ENCODE results near the gene PPP1R13L.

Gene PPP1R13L

DNA sequence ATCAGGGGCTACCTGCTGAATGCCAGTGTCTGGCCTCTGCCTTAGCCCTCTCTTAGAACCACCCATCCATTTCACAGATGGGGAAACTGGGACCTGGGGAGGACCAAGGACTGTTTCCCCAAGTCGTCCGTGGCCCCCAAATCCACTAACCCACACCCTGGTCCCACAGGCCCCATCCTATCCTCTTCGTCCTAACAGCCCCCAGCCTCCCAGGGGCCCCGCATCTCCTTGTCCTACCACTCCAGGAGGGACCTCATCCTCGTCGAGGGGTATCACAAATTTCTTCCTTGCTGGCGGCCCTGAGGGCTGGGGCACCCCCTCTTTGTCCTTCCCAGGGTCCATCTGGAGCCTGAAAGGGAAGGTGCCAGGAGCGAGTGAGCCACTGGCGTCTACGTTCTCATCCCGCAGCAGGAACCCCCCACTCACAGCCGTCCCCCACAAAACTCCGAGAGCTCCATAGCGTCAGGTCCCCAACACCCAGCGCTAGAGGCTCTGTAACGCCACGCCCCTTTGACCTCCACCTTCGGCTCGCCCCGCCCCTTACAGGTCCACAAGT lies 18.2 kb upstream of the PPP1R13L start:
- no peaks in the 10 kb centered on the region for H3K9me2 ChIP-seq (replicated peaks; ENCODE audit: insufficient read depth, low read length)
- H3K4me3 ChIP-seq (ENCODE audit: low read length): peak overlapping the region; percentile 64
- H3K9ac ChIP-seq (ENCODE audit: low read length): peak overlapping the region; percentile 47; the same call in 1 of the 2 replicates
- no peaks in the 10 kb centered on the region for H3K36me3 ChIP-seq (replicated peaks; ENCODE audit: insufficient read depth, low read length)
- H3K4me2 ChIP-seq (ENCODE audit: low read depth, low read length): peak overlapping the region; percentile 72
- no peak for DNase-seq
- H2AFZ ChIP-seq (ENCODE audit: low read length): 0 out of 2 replicates have a peak overlapping the region, but pooled peaks have one; percentile 18
- no peaks in the 10 kb centered on the region for H3K27me3 ChIP-seq (replicated peaks; ENCODE audit: insufficient read depth, low read length)
- H3K27ac ChIP-seq (ENCODE audit: low read length): peak overlapping the region; percentile 93; the same call in 1 of the 2 replicates
- no peaks in the 10 kb centered on the region for H3K9me3 ChIP-seq (replicated peaks; ENCODE audit: insufficient read depth, low read length)
- TF ChIP-seq, protein P1, sequence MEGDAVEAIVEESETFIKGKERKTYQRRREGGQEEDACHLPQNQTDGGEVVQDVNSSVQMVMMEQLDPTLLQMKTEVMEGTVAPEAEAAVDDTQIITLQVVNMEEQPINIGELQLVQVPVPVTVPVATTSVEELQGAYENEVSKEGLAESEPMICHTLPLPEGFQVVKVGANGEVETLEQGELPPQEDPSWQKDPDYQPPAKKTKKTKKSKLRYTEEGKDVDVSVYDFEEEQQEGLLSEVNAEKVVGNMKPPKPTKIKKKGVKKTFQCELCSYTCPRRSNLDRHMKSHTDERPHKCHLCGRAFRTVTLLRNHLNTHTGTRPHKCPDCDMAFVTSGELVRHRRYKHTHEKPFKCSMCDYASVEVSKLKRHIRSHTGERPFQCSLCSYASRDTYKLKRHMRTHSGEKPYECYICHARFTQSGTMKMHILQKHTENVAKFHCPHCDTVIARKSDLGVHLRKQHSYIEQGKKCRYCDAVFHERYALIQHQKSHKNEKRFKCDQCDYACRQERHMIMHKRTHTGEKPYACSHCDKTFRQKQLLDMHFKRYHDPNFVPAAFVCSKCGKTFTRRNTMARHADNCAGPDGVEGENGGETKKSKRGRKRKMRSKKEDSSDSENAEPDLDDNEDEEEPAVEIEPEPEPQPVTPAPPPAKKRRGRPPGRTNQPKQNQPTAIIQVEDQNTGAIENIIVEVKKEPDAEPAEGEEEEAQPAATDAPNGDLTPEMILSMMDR (IDR thresholded peaks at IDR 0.05; ENCODE audit: low read length): no peak
- TF ChIP-seq EZH2phosphoT487 (IDR thresholded peaks at IDR 0.05; ENCODE audit: low read length) (no peak), EZH2 (optimal IDR thresholded peaks at IDR 0.05; ENCODE audit: low read depth, low read length) (no peak)
- peaks cover 16% of the 10 kb centered on the region for H3K79me2 ChIP-seq (ENCODE audit: low read length)
- H3F3A ChIP-seq (ENCODE audit: insufficient read depth, low read length): peaks cover 45% of the 10 kb centered on the region
- peaks cover 23% of the 10 kb centered on the region for H3K4me1 ChIP-seq (ENCODE audit: low read length)
- H4K20me1 ChIP-seq (ENCODE audit: insufficient read depth, low read length): no peaks in the 10 kb centered on the region

DNA sequence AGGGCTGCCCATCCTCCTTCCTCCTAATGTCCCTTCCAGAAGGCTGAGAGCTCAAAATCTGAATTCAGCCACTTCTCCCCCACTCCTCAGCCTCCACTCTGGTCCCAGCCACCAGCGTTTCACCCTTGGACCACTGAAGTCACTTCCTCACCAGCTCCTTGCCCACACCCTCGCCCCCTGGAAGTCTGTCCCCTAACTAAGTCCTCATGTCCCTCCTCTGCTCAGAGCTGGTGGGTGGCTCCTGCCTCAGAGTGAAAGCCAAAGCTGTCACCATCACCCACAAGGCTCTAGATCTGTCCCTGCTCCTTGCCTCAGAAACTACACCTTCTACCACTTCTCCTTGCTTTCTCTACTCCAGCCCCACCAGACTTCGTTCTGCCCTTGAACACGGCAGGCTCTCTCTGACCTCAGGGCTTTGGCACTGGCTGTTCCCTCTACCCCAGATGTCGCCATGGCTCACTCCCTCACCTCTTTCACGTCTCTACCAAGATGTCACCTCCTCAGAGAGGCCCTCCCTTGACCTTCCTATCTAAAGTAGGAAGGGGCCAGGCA lies 17.2 kb upstream of the PPP1R13L start:
- no peak overlapping the region for H3K27ac ChIP-seq (ENCODE audit: low read length)
- H3K4me1 ChIP-seq (ENCODE audit: low read length): peaks cover 22% of the 10 kb centered on the region

DNA sequence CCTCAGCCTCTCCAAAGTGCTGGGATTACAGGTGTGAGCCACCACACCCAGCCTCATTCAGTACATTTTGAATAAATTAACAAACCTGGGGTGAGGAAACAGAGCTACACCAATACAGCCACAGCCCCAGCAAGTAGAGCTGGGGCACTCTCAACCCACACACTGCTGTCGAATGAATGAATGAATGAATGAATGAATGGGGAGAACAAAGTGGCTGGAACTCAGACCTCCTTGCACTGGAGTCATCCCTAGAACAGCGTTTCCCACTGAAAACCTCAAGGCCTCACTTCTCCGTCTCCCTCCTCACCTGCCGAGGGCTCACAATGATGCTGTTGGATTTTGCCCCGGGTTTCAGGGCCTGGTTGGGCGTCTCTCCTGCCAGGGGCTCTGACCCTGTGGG lies 16.0 kb upstream of the PPP1R13L start:
- Histone ChIP-seq H3K4me1 (ENCODE audit: low read length) (peaks cover 16% of the 10 kb centered on the region), H4K20me1 (ENCODE audit: insufficient read depth, low read length) (no peaks in the 10 kb centered on the region), H3K9me2 (replicated peaks; ENCODE audit: insufficient read depth, low read length) (no peaks in the 10 kb centered on the region), H2AFZ (ENCODE audit: low read length) (no peak overlapping the region), H3K27ac (ENCODE audit: low read length) (no peak overlapping the region), H3K4me2 (ENCODE audit: low read depth, low read length) (no peak overlapping the region), H3F3A (ENCODE audit: insufficient read depth, low read length) (peaks cover 37% of the 10 kb centered on the region), H3K36me3 (replicated peaks; ENCODE audit: insufficient read depth, low read length) (no peaks in the 10 kb centered on the region), H3K4me3 (ENCODE audit: low read length) (no peak overlapping the region), H3K79me2 (ENCODE audit: low read length) (peaks cover 16% of the 10 kb centered on the region), H3K9ac (ENCODE audit: low read length) (no peak overlapping the region), H3K9me3 (replicated peaks; ENCODE audit: insufficient read depth, low read length) (no peaks in the 10 kb centered on the region), H3K27me3 (replicated peaks; ENCODE audit: insufficient read depth, low read length) (no peaks in the 10 kb centered on the region)
- TF ChIP-seq EZH2 (optimal IDR thresholded peaks at IDR 0.05; ENCODE audit: low read depth, low read length) (no peak), EZH2phosphoT487 (IDR thresholded peaks at IDR 0.05; ENCODE audit: low read length) (no peak)
- TF ChIP-seq, protein P1 (IDR thresholded peaks at IDR 0.05; ENCODE audit: low read length): no peak
- no peak for DNase-seq

More for the DNA sequence above, 17.2 kb upstream of the PPP1R13L start:
- no peaks in the 10 kb centered on the region for H4K20me1 ChIP-seq (ENCODE audit: insufficient read depth, low read length)
- no peak for DNase-seq
- H3K27me3 ChIP-seq (replicated peaks; ENCODE audit: insufficient read depth, low read length): no peaks in the 10 kb centered on the region
- TF ChIP-seq, protein P1 (IDR thresholded peaks at IDR 0.05; ENCODE audit: low read length): no peak
- TF ChIP-seq EZH2phosphoT487 (IDR thresholded peaks at IDR 0.05; ENCODE audit: low read length) (no peak), EZH2 (optimal IDR thresholded peaks at IDR 0.05; ENCODE audit: low read depth, low read length) (no peak)
- H3K79me2 ChIP-seq (ENCODE audit: low read length): peaks cover 16% of the 10 kb centered on the region
- H2AFZ ChIP-seq (ENCODE audit: low read length): no peak overlapping the region
- H3K9me3 ChIP-seq (replicated peaks; ENCODE audit: insufficient read depth, low read length): no peaks in the 10 kb centered on the region
- peaks cover 42% of the 10 kb centered on the region for H3F3A ChIP-seq (ENCODE audit: insufficient read depth, low read length)
- no peak overlapping the region for H3K9ac ChIP-seq (ENCODE audit: low read length)
- no peaks in the 10 kb centered on the region for H3K9me2 ChIP-seq (replicated peaks; ENCODE audit: insufficient read depth, low read length)
- H3K4me2 ChIP-seq (ENCODE audit: low read depth, low read length): no peak overlapping the region
- no peaks in the 10 kb centered on the region for H3K36me3 ChIP-seq (replicated peaks; ENCODE audit: insufficient read depth, low read length)
- no peak overlapping the region for H3K4me3 ChIP-seq (ENCODE audit: low read length)

Data from MM.1S (cell line).